Measurements from ENCODE around the gene FOXN1.

- TF ChIP-seq CTCF (IDR thresholded peaks at IDR 0.05) (no peak), POLR2A (IDR thresholded peaks at IDR 0.05) (no peak), EP300 (IDR thresholded peaks at IDR 0.05) (no peak)
Measured at GRCh38 chr17:28470266-28470913, 35.8 kb upstream of the FOXN1 start.
